ENCODE measurements around the gene LANCL1.
"Not testable (repeated sequence)": the region's sequence is repeated elsewhere in the genome, so short reads cannot be mapped to it uniquely, and the experiment has no call there.

LANCL1 gene

DNA sequence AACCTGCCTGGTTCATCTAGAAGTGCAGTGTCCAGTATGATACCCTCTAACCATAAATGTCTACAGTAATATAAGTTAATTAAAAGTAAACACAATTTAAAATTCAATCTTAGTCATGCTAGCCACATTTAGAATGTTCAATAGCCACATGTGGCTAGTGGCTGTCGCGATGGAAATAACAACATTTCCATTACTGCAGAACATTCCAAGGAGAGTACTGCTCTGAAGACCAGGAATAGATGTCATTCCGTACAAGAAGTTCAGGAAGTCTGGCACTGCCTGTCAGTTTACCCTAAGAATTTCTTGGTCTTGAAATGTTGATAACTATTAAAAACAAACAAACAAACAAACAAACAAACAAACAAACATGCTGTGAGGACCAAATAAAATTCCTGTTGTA lies 17.2 kb downstream of the LANCL1 start:
- DNase-seq = no peak

DNA sequence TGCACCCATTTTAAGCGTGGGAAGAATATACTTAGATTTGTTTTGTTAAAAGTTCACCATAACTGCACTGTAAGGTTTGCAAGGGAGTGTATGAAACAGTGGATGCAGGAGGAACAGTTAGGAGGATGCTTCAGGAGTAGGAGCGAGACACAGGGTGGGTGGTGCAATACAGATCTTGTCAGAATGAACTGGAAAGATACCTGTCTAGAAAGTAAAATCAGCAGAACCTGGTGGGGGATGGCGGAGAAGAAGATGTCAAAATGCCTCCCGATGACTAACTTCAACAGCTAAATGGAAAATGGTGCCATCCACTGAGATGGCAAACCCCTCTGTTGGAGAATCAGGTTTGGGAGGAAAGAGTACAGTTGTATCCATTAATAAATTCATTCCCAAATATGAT lies 18.2 kb downstream of the LANCL1 start:
- no peak for DNase-seq

DNA sequence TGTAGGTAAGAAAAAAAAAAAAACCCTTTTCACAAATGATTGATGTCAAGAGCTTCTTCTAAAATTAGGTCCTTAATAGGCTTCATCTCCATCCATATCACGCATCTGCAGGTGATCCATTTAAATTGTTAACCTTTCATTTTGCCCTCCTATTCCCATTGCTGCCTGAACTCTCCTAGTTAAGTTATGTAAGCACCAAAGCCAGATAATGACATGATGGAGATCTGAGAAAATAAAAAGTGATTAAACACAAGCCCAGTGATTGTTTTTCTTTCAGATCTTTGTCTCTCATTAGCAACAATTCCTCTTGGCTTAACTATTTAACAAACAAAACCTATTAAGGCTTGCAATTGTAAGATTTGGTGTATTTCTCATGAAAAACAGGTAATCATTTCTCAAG lies 20.0 kb downstream of the LANCL1 start:
- DNase-seq = peak; percentile 68

DNA sequence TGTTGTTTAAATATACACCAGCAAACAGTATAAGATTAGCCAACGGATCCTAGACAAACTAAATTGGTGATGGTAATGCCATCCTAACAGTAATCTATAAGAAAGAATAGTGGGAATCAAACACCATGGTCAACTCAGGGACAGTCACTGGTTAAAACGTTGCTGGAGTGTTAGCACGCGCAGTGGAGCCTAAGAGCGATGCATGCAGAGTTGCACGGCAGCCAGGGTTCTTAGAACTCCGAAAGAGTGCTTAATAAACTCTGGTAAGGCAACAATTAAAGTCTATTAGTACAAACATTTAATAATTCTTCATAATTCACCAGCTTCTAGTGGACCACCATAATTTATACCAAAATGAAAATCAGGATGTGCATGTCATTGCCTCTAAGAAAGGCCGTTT lies 22.2 kb downstream of the LANCL1 start:
- DNase-seq = no peak

DNA sequence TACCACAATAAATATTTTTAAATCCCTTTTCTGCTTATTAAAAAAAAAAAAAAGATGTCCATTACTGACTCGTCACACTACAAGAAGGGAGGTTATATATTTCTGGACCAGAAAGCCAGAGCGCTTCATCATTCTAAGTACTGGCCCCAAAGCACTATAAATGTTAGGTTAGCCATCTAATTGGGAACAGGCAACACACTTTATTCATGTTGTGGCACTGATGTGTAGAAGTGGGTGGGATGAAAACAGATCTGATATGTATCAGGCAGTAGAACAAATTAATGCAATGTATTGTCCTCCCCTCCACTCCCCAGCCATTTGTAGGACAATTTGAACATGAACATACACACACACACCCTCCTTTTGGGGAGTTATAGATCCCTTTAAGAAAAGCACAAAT lies 24.4 kb downstream of the LANCL1 start:
- no peak for DNase-seq

DNA sequence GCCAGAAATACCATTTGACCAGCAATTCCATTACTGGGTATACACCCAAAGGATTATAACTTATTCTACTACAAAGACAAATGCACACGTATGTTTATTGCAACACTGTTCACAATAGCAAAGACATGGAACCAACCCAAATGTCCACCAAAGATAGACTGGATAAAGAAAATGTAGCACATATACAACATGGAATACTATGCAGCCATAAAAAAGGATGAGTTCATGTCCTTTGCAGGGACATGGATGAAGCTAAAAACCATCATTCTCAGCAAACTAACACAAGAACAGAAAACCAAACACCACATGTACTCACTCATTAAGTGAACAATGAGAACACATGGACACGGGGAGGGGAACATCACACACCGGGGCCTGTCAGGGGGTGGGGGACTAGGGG lies 25.6 kb downstream of the LANCL1 start:
- DNase-seq = not testable (repeated sequence)

DNA sequence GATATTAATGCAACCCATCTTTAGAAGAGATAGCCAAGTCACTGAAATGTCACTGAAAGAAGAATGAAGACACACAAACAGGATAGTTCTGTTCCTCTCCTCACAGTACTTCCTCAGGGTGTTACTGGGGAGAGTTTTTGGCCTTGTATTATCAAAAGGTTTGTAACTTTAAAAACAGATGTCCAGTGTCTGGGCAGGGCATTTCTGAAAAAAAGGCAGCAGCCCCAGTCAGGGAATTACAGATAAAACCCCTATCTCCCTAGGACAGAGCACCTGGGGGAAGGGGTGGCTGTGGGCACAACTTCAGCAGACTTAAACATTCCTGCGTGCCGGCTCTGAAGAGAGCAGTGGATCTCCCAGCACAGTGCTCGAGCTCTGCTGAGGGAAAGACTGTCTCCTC lies 30.8 kb downstream of the LANCL1 start:
- DNase-seq = no peak

DNA sequence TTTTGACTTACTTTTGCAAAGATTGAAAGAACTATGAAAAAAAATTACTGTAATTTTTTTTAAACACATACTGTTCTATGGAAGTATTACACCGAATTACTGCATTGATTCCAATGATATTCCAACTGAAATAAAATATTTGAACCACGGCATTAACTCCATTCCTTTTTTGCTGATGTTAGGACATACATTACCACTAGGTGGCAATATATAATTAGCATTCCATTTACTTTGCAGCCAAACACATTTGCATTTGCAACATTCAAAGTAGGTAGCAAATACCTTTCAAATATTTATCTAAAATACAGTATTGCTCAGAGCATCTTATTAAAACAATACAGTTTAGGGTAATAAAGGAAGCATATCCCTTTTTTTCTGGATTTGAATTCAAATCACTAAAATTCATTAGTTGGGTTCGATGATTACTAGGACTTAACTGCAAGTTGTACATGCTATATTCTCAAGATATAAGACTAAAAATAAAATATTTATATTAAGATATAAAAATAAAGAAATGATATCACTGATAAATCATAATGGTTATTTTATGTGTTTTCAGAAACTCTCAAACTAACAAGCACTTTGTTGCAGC lies 31.3 kb downstream of the LANCL1 start:
- DNase-seq = peak; percentile 21

DNA sequence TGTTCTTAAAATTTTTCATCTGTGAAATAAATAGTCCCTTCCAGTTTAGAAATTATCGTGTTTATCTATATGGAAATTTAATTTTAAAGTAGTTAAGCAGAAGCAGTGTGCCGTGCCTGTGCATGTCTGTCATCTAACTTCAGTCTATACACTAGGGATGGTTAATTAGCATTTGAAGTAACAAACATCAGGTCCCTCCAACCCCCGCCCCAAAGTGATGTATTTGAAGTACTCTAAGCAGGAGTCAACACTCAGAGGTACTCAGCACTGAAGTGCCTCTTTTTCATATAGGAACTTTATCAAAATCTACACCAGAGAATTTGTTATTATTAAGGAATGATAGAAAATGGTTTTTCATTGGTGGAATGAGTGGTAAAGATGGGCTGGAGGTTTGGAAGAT lies 33.0 kb downstream of the LANCL1 start:
- no peak for DNase-seq

DNA sequence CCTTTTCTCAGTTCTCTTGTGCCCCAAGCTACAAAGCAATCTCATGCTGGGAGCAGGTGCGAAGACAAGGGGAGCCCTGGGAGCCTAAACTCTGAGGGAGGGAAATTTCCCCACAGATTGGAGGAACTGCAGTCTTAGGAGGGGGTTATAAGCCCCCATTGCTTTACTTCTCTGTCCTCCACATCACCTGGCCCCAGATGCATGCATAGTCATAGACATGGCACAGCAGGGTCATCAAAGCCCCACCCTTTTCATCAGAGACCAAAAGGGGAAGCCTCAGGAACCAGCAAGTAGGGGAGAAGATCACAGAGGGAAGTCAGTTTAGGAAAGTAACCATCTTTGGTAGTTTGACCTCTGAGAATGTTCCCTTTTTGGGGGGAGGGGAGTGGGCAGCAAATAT lies 33.7 kb downstream of the LANCL1 start:
- no peak for DNase-seq

DNA sequence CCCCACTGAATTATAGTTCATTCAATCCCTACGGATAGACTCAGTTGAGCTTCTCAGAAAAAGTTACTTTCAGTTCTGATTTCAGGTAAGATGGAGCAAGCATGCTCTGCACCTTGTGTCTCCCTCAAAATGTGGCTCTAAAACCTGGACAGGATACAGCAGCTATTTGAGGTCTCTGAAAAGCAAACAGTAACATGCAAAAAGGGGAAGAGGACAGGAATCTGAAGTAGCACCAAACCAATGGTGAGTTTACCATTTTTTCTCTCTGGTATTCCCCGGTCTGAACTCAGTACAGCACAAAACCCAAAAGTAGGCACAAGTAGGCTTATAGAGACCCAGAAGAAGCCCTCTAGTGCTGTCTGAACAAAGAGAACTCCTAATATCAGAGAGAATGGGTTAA lies 34.1 kb downstream of the LANCL1 start:
- no peak for DNase-seq

DNA sequence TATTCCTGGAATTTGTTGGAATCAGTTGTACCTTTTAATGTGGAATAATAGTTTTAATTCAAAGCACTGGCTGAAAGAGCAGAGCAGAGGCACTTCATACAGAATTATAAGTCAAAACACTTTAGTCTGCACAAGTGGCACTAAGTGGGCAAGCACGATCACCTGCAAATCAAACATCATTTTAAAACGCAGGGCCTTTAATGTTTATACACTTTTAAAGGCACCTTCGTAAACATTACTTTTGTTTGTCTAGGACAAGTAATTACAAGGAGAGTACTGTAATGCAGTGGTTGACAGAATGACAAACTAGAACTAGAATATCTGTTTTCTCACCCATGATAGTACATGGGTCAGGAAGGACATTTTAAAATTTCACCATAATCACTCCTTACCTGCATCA lies 36.4 kb downstream of the LANCL1 start:
- DNase-seq = peak; percentile 5

DNA sequence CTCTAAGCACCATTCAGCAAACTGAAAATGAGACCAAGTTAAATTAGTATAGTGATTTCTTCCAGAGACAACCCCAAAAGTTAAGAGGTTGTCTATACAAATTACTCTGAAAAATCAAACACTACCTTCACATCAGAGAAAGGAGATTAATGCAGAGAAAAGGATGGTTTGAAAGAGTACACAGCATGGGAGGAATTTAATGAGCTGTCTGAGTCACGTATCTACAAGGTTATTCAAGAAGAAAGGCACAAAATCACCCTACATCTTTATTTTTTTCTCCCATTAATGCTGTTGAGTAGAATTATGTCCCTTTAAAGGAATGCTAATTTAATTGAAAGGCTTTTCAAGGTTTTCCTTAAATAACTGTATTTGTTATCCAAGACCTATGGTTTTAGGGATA lies 41.1 kb downstream of the LANCL1 start:
- no peak for DNase-seq

DNA sequence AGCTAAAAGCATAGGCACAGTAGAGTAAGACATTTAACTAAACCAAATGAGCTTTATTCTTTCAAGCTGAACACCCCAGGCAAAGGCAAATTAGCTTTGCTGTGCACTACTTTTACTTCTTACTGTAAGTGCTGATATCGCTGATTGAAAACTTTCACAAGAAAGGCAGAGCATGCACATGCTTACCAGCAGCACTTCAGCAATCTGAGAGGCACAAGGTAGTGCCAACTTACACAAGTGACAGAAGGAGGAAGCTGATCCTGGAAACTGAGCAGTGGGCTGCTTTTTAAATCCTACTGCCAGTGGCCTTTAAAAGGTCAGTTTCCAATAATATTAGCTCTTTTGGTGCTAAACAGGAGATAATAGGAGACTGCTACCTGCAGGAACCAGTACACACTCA lies 43.9 kb downstream of the LANCL1 start:
- DNase-seq = no peak

DNA sequence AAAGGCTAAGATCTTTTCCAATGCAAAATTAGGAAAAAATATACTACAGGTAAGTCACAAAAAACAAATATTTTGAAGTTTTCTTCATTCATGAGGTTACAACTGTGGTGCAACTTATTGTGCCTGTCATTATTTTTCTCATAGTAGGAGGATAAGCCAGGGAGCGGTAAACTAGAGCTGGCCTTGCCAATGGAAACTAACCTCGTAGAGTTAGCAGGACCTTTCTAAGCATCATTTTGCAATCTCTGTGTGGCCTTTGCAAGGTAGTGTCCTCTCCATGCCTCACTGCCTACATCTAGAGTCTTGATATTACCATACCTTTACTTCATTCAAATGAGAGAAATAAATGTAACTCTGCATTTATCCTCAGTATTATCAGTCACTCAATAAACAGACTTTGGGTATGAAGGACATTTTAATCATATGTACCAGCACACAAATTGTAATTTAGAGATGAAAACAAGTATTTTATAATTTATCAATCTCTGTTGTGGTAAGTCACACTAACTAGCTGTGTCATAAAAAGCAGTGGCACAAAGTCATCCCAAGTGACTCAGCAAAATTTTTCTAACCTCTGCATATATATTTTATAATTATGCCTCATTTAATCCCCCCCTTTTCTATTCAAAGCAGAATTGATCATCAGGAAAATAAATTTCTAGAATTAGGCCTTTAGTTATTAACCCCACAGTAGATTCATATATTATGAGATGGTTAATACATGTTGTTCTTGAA lies 47.0 kb downstream of the LANCL1 start:
- no peak for DNase-seq

DNA sequence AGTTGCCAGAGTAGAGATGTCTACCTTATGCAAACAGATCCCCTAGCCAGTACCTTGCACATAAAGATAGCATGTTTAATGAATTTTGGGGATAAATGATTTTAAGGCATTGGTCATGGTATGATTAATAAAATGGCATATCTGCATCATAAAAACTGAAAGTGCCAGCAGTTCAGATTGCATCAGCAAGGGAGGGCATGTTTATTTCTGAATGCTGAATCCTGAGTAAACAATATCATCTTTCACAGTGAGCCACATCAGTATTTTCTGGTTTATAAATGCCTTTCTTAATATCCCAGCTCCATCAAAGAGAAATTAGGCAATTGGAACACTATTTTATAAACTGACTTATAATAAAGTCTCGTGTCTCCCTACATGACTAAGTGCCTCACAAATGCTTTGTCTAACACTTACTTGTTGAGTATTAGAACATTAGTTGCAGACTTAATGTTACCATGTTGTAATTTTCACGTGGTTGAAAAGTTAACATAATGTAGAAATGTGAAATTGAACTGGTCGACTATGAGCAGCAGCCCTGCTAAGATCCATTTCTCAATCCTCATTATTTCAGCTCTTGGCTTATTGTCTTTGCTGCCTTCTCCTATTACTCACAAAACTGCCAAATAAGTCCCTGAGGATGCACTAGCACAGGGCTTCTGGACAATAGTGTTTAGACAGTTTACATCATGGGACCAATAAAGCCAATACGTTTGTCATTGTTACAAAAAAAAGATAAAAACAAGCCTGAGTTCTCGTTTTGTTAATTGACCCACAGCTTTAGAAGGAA lies 48.0 kb downstream of the LANCL1 start:
- DNase-seq = no peak

DNA sequence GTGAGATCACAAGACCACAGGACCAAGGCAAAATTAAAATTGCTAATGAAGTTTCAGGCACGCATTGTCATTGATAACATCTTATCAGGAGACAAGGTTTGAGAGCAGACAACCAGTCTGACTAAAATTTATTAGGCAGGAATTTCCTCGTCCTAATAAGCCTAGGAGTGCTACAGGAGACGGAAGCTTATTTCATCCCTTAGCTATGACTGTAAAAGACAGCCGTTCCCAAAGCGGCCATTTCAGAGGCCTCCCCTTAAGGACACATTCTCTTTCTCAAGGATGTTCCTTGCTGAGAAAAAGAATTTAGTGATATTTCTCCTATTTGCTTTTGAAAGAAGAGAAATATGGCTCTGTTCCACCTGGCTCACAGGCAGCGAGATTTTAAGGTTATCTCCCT lies 49.2 kb downstream of the LANCL1 start:
- not testable (repeated sequence) for DNase-seq

DNA sequence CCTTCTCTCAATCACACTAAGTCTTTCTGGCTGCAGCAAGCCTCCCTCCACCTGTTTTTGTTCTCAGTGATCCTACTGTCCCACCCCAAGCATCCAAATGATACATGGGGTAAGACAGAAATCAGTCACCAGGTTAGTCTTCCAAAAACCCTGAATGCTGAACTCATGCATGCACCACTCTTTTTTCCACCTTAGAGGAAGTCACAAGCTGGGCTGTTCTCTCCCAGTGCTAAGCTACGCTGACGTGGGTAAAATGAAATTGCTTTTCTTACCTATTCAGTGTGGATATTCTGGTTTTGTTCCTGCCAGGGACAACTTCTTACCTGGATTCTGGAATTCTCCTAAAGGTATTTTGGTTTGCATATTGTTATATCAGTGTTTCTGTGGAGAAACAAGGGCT lies 54.2 kb downstream of the LANCL1 start:
- no peak for DNase-seq

DNA sequence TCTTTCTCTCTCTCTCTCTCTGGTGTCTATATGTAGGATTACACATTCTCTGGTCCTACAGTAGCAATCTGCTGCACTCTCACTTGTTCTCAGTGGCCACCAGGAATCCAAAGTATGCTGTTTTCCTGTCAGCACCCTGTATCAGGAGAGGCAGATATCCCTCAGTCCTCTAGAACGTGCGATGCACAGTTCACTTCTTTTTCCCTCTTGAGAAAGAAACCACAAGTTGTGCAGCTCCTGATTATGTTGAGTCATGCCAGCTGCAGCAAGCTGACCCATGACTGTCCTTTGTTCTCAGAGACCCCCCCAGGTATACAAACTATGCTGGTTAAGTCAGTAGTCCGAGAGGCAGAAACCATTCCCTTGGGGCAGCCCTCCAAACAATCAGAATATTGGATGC lies 54.6 kb downstream of the LANCL1 start:
- peak; percentile 1 for DNase-seq

DNA sequence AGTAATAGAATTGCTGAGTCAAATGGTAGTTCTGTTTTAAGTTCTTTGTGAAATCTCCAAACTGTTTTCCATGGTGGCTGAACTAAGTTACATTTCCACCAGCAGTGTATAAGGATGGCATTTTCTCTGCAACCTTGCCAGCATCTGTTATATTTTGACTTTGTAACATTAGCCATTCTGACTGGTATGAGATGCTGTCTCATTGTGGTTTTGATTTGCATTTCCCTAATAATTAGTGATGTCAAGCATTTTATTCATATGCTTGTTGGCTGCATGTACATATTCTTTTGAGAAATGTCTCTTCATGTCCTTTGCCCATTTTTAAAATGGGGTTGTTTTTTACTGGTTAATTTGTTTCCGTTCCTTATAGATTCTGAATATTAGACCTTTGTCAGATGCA lies 63.9 kb downstream of the LANCL1 start:
- no peak for DNase-seq

DNA sequence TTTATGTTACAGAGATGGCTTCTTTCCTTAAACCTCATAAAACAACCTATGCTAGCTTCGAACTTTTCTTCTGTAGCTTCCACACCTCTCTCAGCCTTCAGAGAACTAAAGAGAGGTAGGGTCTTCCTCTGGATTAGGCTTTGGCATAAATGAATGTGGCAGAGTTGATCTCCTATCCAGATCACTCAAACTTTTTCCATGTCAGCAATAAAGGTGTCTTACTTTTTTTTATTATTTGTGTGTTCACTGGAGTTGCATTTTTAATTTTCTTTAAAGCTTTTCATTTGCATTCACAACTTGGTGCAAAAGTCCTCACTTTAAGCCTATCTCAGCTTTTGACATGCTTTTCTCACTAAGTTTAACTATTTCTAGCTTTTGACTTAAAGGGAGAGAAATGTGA lies 66.0 kb downstream of the LANCL1 start:
- DNase-seq = no peak

DNA sequence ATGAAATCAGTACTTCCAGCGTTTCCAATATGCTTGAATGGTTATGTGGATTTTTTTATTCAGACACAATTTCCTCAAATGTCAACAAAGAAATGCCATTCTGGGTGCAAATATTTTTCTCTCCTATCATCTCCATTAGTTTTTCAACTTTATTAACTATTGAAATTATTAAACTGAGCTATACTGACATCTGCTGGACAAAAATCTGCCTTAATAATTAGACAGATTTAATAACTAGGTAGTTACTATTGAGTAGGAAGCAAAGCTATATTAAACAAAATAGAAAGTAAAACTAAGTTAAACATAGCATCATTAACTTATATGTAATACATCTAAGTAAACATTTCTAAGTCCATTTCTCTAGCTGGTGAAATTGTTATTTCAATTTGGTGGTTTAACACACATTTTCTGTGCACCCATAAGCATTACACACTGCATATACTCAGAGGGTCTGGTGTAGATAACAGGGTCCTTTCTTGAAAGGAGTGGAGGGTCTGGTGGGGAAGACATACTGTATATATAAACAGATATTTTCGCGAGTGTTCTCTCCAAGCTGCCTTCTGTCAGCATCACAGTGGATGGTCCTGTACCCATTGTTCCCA lies 77.0 kb downstream of the LANCL1 start:
- DNase-seq = no peak

DNA sequence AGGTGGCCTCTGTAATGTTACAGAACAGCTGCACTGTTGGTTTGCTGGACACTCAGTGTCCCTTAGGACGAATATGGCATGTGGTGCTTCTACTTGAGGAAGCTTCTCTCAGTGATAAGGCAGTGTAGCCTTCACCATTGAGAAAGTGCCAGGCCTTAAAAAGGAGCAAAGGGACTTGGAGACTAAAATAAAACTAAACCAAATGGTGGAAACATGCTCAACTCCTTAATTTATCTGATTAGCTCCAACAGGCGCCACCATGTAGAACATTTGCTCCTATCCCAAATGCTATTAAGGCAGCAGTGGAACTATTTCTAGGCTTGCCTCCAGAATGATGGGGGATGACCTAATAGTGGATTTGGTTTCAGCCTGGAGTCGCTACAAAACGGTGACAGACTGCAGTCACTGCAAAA lies 84.1 kb downstream of the LANCL1 start:
- DNase-seq = no peak

DNA sequence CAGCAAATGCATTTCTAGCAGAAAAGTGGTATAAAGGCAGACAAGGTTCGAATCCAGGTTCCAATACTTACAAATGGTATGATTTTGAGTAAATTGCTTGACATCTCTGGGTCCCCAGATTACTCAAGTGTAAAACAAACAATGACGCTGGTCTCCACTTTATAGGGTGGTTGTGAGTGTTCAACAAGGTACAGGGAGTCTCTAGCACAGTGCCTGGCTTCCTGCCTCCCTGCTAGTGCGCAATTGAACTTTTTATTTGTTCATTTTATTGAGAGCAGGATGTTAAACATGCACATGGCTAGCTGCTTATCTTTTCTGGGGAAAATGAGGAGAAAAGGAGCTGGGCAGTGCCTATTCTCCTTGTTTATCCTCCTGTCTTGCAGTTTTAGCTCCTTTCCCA lies 86.7 kb downstream of the LANCL1 start:
- DNase-seq = no peak
